Body of pancreas (tissue), 4 donors: ENCODE results near the gene GCDH. TPM values are rescaled to one million over a fixed set of nuclear protein-coding genes. Genes with fewer than 3 reads are reported as not detected.

Experiments
- ATAC-seq: fragments of 150-250 bp; one replicate; pipeline ENCODE4 v1.9.1; 2016
- DNase-seq, 4 donors: peaks; one replicate each; pipeline ENCODE4 v3.0.0-alpha.2; 2019
- H3K27ac ChIP-seq, 4 donors: fragments of 200-600 bp; sonication (generic); 1 replicate in 3 of 4; 2 replicates in 1 of 4; pipeline versions ENCODE4 v1.5.1 to v1.6.1; 2016 to 2019; ENCODE audit warnings: mild to moderate bottlenecking in 1 of 4, mixed read lengths in 1 of 4, moderate library complexity in 1 of 4
- H3K27me3 ChIP-seq, 2 donors: fragments of 200-600 bp; sonication (generic); one replicate each; pipeline ENCODE4 v1.6.0; 2016; ENCODE audit warnings: mild to moderate bottlenecking in 1 of 2
- H3K36me3 ChIP-seq, 2 donors: fragments of 200-600 bp; sonication (generic); replicated peaks in 1 of 2; 2 replicates each; pipeline ENCODE4 v1.5.1; 2016; ENCODE audit warnings: low read depth in 2 of 2; ENCODE audit not compliant: insufficient read depth in 1 of 2
- H3K4me1 ChIP-seq: fragments of 200-600 bp; sonication (generic); one replicate; pipeline ENCODE4 v1.6.0; 2016
- H3K4me3 ChIP-seq, 2 donors: fragments of 200-600 bp; sonication (generic); 1 replicate in 1 of 2; 2 replicates in 1 of 2; pipeline ENCODE4 v1.5.1; 2016 to 2019
- H3K9me3 ChIP-seq, 3 donors: fragments of 200-600 bp; sonication (generic); 1 replicate in 2 of 3; 2 replicates in 1 of 3; pipeline ENCODE4 v1.5.1; 2016
- CTCF ChIP-seq, 7 experiments: fragments of 450-650 bp in 4 of 7; fragments of 200-600 bp in 3 of 7; sonication (generic) in 3 of 7; IDR thresholded peaks; one replicate each; pipeline ENCODE4 v1.5.1; 2016 to 2019; ENCODE audit warnings: antibody characterized with exemption in 7 of 7
- POLR2A ChIP-seq, 3 donors: fragments of 450-650 bp; IDR thresholded peaks; one replicate each; pipeline ENCODE4 v1.6.1; 2016; ENCODE audit warnings: antibody characterized with exemption in 3 of 3, mild to moderate bottlenecking in 2 of 3
- WGBS, 2 donors: methylation state at CpG; one replicate each; pipeline ENCODE4 v1.1.5; 2017; 5-methylcytosine and 5-hydroxymethylcytosine counted together
- intact Hi-C: fragments of 100-400 bp; cut with DNase I; formaldehyde crosslinking; loops from one replicate; pipeline ENCODE4 v1.15.1; 2023
- total RNA-seq, 2 donors: library from RNA; depleted of rRNA; stranded (reverse); fragments of >200 nt; gene quantifications; one replicate each; pipeline ENCODE4 v1.1.0, GENCODE V29; 2016

The GCDH gene
- total RNA-seq, 2 donors from 2014 or later, result 17.4 to 57.7 TPM

DNA sequence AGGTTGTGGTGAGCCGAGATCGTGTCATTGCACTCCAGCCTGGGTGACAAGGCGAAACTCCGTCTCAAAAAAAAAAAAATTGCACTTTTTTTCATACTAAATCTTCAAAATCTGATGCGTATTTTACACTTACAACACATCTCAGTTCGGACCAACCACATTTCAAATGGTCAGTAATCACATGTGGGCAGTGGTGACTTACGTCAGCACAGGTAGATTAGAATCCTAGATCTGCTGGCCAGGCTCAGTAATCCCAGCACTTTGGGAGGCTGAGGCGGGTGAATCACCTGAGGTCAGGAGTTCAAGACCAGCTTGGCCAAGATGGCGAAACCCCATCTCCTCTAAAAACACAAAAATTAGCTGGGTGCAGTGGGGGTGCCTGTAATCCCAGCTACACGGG, 44.1 kb downstream of the GCDH start:
- 87 to 91% methylated on average over 10 of the region's 10 CpGs for WGBS, 2 donors
- DNase-seq, result no peak
- Histone ChIP-seq H3K4me3 (no peak overlapping the region), H3K36me3 (no peaks in the 10 kb centered on the region), H3K9me3 (no peaks in the 10 kb centered on the region), H3K27ac (no peak overlapping the region), H3K27me3 (no peaks in the 10 kb centered on the region), H3K4me1 (peaks cover 37% of the 10 kb centered on the region)
- no peak for TF ChIP-seq CTCF (IDR thresholded peaks at IDR 0.05)
- no peak for TF ChIP-seq POLR2A (IDR thresholded peaks at IDR 0.05)
- ATAC-seq, result no peak
- intact Hi-C loops, result no loop called here

DNA sequence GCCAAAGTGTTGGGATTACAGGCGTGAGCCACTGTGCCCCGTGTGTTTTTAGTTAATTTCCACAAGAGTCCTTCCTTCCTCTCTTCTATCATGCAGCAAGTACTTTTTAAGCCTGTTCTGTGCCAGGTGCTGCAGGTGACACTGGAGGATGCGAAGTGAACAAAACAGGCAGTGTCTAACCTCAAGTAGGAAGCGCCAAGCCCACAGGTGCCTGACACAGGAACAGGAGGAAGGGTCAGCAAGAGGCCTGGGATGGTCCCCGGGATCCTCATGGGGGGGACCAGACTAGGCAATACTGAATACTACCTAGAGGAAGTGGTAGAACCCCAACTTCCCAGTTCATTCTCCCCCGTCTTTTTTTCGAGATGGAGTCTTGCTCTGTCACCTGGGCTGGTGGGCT, 45.6 kb downstream of the GCDH start:
- ATAC-seq, result no peak
- Histone ChIP-seq H3K27ac (no peak overlapping the region), H3K36me3 (peaks cover under 1 to 8% of the 10 kb centered on the region in 2 donors), H3K9me3 (no peaks in the 10 kb centered on the region), H3K4me3 (no peak overlapping the region), H3K27me3 (no peaks in the 10 kb centered on the region), H3K4me1 (peaks cover 50% of the 10 kb centered on the region)
- DNase-seq, result no peak
- 63 to 70% methylated on average over 6 to 7 of the region's 7 CpGs for WGBS, 2 donors
- intact Hi-C loops, result no loop called here
- TF ChIP-seq POLR2A (IDR thresholded peaks at IDR 0.05), result no peak
- TF ChIP-seq CTCF (IDR thresholded peaks at IDR 0.05), result no peak

DNA sequence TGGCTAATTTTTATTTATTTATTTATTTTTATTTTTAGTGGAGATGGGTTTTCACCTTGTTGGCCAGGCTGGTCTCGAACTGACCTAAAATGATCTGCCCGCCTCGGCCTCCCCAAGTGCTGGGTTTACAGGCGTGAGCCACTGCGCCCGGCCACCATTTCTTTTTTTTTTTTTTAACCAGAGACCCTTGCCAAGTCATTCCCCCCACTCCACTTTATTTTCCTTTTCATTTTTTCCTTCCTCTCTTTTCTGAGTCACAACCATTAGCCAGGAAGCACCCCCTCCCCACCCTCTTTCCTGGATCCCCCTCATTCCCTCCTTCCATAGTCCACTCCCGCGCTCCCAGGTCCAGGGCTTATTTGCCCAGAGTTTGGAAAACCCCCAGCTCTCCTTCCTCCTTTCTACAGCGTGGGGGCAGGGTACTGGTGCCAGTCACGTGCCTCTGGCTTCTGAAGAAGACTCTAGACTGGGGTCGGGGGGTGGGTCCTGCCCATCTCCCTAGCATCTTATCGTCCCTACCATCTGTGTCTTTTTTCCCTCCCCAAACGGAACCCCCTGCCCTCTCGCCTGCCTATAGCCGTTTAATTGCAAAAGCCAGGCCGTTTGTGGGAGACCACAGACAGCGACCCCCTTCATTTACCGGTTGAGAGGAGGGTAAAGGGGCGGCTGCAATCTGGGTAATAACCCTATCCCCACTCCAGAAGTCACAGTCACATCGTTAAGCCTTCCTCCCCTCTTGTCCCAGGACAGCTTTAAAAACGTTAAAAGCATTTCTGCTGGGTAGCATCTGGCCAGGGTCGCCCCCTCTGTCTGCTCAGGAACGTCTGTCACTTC, 46.4 kb downstream of the GCDH start:
- Histone ChIP-seq H3K9me3 (no peaks in the 10 kb centered on the region), H3K36me3 (peaks cover 4 to 8% of the 10 kb centered on the region in 2 donors), H3K27me3 (no peaks in the 10 kb centered on the region), H3K27ac (peak overlapping the region in 3 of 4 donors; percentile 33 to 95 (median 85)), H3K4me1 (peaks cover 50% of the 10 kb centered on the region), H3K4me3 (peak overlapping the region in 1 of 2 donors; percentile 14)
- WGBS, 2 donors, result 20 to 27% methylated on average over 22 to 23 of the region's 23 CpGs
- TF ChIP-seq POLR2A (IDR thresholded peaks at IDR 0.05), result no peak
- no peak for TF ChIP-seq CTCF (IDR thresholded peaks at IDR 0.05)
- ATAC-seq (no peak), DNase-seq (peak in 3 of 4 donors; percentile 27 to 53 (median 49))
- intact Hi-C loops, result no loop called here

DNA sequence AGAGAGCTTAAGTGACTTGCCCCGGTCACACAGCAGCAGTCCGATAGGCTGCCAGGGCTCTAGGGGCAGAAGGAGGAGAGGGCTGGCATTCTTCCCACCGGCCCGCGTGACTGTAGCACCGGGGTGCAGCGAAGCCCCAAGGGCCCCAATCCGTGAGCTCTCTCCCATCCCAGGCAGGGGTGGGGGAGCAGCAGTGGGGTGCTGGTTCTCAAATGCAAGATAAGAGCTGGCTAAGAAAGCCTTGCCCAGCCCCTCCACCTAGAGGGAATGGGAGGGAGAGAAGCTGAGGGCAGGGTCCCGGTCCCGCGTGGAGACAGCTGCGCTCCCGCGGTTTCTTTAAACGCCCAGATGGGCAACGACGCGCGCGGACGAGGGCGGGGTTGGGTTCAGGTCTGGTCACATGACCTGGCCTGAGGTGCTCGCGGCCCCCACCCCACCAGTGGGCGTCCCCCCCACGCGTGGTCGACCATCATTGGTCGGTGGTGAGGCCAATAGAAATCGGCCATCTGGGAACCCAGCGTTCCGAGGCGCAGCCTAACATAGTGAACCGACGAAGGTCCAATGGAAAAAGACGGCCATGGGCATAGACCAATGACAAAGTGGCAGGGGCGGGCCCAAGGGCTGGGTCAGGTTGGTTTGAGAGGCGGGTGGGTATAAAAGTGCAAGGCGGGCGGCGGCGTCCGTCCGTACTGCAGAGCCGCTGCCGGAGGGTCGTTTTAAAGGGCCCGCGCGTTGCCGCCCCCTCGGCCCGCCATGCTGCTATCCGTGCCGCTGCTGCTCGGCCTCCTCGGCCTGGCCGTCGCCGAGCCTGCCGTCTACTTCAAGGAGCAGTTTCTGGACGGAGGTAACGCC, 47.2 kb downstream of the GCDH start, which contains the start of gene CALR:
Gene CALR (plus strand): TSS at position 683 of the 852 bp plus-strand sequence. CDS start 71 bp downstream, at position 754.
- Histone ChIP-seq H3K27me3 (no peaks in the 10 kb centered on the region), H3K27ac (peak within 1 kb of the TSS; percentile 79 to 95 (median 88)), H3K9me3 (no peaks in the 10 kb centered on the region), H3K4me3 (peak within 1 kb of the TSS; percentile 84 to 99), H3K36me3 (peaks cover 6 to 8% of the 10 kb centered on the region in 2 donors), H3K4me1 (peaks cover 53% of the 10 kb centered on the region)
- ATAC-seq (peak; percentile 93), DNase-seq (peak; percentile 99 to 100 (median 100))
- WGBS, 2 donors, result 0% methylated on average over 9 to 47 of the region's 63 CpGs
- TF ChIP-seq POLR2A (IDR thresholded peaks at IDR 0.05) (peak; percentile 100), CTCF (IDR thresholded peaks at IDR 0.05) (no peak)
- intact Hi-C loops, result no loop called here
